Measurements from ENCODE around the gene CNDP1. TPM values are rescaled to one million over a fixed set of nuclear protein-coding genes. Genes with fewer than 3 reads are reported as not detected.
A peak's percentile ranks its signal among the peaks of the same experiment; 100 is the strongest.

The CNDP1 gene
- total RNA-seq, 2 donors from 2014 or later, result under 0.01 TPM; not detected in 1

DNA sequence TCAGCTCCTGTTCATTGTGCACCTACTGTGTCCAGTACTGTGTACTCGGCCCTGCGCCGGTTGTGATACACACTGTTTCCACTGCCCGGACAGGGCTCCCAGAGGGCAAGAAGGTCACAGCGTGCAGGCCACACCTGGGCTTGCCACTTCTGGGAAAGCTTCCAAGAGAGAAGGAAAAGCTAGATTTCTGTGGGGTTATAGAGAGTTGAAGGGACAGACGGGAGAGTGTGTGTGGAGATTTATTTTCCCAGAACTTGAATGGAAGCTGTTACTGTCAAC, 3.8 kb upstream of the CNDP1 start:
- ATAC-seq, result no peak
- Histone ChIP-seq H3K4me3 (no peak overlapping the region), H3K27ac (no peak overlapping the region), H3K4me1 (peaks cover 14% of the 10 kb centered on the region), H3K9me3 (no peaks in the 10 kb centered on the region), H3K27me3 (no peaks in the 10 kb centered on the region), H3K36me3 (replicated peaks in 1 of 2; ENCODE audit: insufficient read depth in 1 of 2, low read depth in 2 of 2) (no peaks in the 10 kb centered on the region)
- intact Hi-C loops (cut with DNase I), result no loop called here
- 40 to 53% methylated on average over 6 of the region's 6 CpGs for WGBS, 2 donors
- no peak for DNase-seq
- TF ChIP-seq POLR2A (IDR thresholded peaks at IDR 0.05) (no peak), CTCF (IDR thresholded peaks at IDR 0.05) (no peak)

DNA sequence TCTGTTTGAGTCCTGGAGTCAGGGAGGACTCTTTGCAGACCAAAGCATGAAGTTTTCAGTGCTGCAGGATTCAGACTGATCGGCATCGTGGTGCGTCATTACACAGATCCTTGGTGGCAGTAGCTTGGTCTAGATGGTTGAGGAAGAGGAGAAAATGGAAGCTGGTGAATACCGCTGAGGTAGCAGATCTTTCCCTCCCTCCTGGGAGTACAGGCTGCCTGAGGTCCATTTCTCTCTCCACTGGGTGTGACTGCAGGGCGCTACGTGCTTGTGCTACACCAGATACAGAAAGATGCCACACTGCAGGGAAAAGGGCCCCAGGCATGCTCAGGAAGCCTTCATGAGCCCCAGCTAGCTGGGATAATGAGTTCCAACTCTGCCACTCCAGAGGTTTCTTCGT, 3.3 kb upstream of the CNDP1 start:
- ATAC-seq (no peak), DNase-seq (no peak)
- Histone ChIP-seq H3K9me3 (no peaks in the 10 kb centered on the region), H3K27ac (no peak overlapping the region), H3K27me3 (no peaks in the 10 kb centered on the region), H3K36me3 (replicated peaks in 1 of 2; ENCODE audit: insufficient read depth in 1 of 2, low read depth in 2 of 2) (no peaks in the 10 kb centered on the region), H3K4me3 (no peak overlapping the region), H3K4me1 (peaks cover 9% of the 10 kb centered on the region)
- 87 to 96% methylated on average over 7 of the region's 7 CpGs for WGBS, 2 donors
- TF ChIP-seq POLR2A (IDR thresholded peaks at IDR 0.05) (no peak), CTCF (IDR thresholded peaks at IDR 0.05) (no peak)
- intact Hi-C loops (cut with DNase I), result no loop called here

DNA sequence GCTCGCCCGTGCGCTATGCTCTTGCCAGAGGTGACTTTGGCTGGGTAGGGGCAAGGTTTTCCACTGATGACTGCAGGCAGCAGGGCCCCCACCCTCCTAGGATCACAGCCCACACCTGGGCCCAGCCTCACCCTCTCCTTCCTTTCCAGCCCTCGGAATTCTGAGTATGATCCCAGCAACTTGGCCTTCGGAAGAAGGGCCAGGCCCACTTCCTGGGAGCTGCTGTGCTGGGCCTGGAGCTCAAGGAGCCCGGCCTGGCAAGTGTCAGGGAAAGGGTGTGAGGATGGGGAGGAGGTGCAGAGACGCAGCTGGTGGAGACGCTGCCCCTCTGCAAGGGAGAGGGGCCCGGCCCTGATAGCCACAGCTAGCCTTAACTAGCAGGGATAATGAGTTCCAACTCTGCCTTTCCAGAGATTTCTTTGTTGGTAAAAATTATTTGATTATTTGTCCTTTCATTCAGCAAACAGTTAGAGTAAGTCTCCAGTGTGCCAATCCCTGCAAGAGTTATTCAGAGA, 1.7 kb upstream of the CNDP1 start:
- DNase-seq (peak in 1 of 4 donors; percentile 4), ATAC-seq (no peak)
- no peak for TF ChIP-seq CTCF (IDR thresholded peaks at IDR 0.05)
- no peak for TF ChIP-seq POLR2A (IDR thresholded peaks at IDR 0.05)
- intact Hi-C loops (cut with DNase I), result no loop called here
- no peaks in the 10 kb centered on the region for H3K9me3 ChIP-seq
- no peaks in the 10 kb centered on the region for H3K27me3 ChIP-seq
- 72 to 73% methylated on average over 8 to 9 of the region's 9 CpGs for WGBS, 2 donors
- H3K36me3 ChIP-seq (replicated peaks in 1 of 2; ENCODE audit: insufficient read depth in 1 of 2, low read depth in 2 of 2), result no peaks in the 10 kb centered on the region
- H3K27ac ChIP-seq, result no peak overlapping the region
- no peaks in the 10 kb centered on the region for H3K4me1 ChIP-seq
- H3K4me3 ChIP-seq, result no peak overlapping the region

- no peak overlapping the region for H3K27ac ChIP-seq
- 96 to 98% methylated on average over 12 of the region's 12 CpGs for WGBS, 2 donors
- H3K4me1 ChIP-seq, result peaks cover 4% of the 10 kb centered on the region
- DNase-seq, result no peak
- intact Hi-C loops (cut with DNase I), result no loop called here
- H3K4me3 ChIP-seq, result no peak overlapping the region
- H3K36me3 ChIP-seq (replicated peaks in 1 of 2; ENCODE audit: insufficient read depth in 1 of 2, low read depth in 2 of 2), result no peaks in the 10 kb centered on the region
- TF ChIP-seq POLR2A (IDR thresholded peaks at IDR 0.05) (no peak), CTCF (IDR thresholded peaks at IDR 0.05) (no peak)
- no peaks in the 10 kb centered on the region for H3K27me3 ChIP-seq
- no peak for ATAC-seq
- H3K9me3 ChIP-seq, result no peaks in the 10 kb centered on the region
Observed at GRCh38 chr18:74533666-74534065, 634 bp upstream of the CNDP1 start.

GRCh38 chr18:74534981-74535649, 815 bp downstream of the CNDP1 start:
- Histone ChIP-seq H3K4me3 (no peak overlapping the region), H3K9me3 (no peaks in the 10 kb centered on the region), H3K27me3 (no peaks in the 10 kb centered on the region), H3K4me1 (peaks cover 14% of the 10 kb centered on the region), H3K27ac (no peak overlapping the region), H3K36me3 (replicated peaks in 1 of 2; ENCODE audit: insufficient read depth in 1 of 2, low read depth in 2 of 2) (no peaks in the 10 kb centered on the region)
- 85 to 87% methylated on average over 9 of the region's 9 CpGs for WGBS, 2 donors
- no peak for DNase-seq
- intact Hi-C loops (cut with DNase I), result no loop called here
- ATAC-seq, result no peak
- TF ChIP-seq CTCF (IDR thresholded peaks at IDR 0.05), result no peak
- TF ChIP-seq POLR2A (IDR thresholded peaks at IDR 0.05), result no peak

Data from body of pancreas (tissue), 4 donors.